Kidney (tissue), 14 donors: ENCODE measurements around the gene ZNF618. TPM values are rescaled to one million over a fixed set of nuclear protein-coding genes. Genes with fewer than 3 reads are reported as not detected.

Experiments
- DNase-seq, 5 donors: peaks; one replicate each; pipeline ENCODE4 v3.0.0-alpha.2; 2013 to 2020
- FAIRE-seq: peaks from 2 replicates; lab custom pipeline; 2012; peaks lifted over from hg19 to GRCh38; lab: Jason Lieb, UNC
- H3K27ac ChIP-seq, 2 donors: one replicate each; pipeline ENCODE4 v1.7.0; 2013; ENCODE audit warnings: low read depth in 2 of 2, low read length in 2 of 2, inconsistent platforms in 1 of 2
- H3K27me3 ChIP-seq: one replicate; pipeline ENCODE4 v1.7.1; 2013; ENCODE audit warnings: low read length, inconsistent platforms; ENCODE audit not compliant: control insufficient read depth, insufficient read depth
- H3K36me3 ChIP-seq, 3 donors: one replicate each; pipeline versions ENCODE4 v1.7.0 to v1.7.1; 2013; ENCODE audit warnings: low read length in 3 of 3, control low read depth in 1 of 3, inconsistent platforms in 1 of 3; ENCODE audit not compliant: insufficient read depth in 3 of 3, control insufficient read depth in 2 of 3
- H3K4me1 ChIP-seq, 3 donors: one replicate each; pipeline versions ENCODE4 v1.7.0 to v1.7.1; 2013; ENCODE audit warnings: low read length in 3 of 3, inconsistent platforms in 1 of 3, low read depth in 1 of 3; ENCODE audit not compliant: control insufficient read depth in 2 of 3, insufficient read depth in 2 of 3
- H3K4me3 ChIP-seq, 3 donors: one replicate each; pipeline versions ENCODE4 v1.7.0 to v1.8.1; 2013; ENCODE audit warnings: low read length in 3 of 3, control low read depth in 1 of 3, inconsistent platforms in 1 of 3
- H3K9ac ChIP-seq, 3 donors: one replicate each; pipeline versions ENCODE4 v1.7.0 to v1.7.1; 2013; ENCODE audit warnings: low read length in 3 of 3, control low read depth in 1 of 3, inconsistent platforms in 1 of 3
- H3K9me3 ChIP-seq, 3 donors: one replicate each; pipeline versions ENCODE4 v1.7.0 to v1.7.1; 2013; ENCODE audit warnings: low read length in 3 of 3, control low read depth in 1 of 3, inconsistent platforms in 1 of 3; ENCODE audit not compliant: control insufficient read depth in 2 of 3, insufficient read depth in 1 of 3
- intact Hi-C: fragments of 100-400 bp; cut with DNase I; formaldehyde crosslinking; loops from one replicate; pipeline ENCODE4 v1.11.1; 2022
- polyA plus RNA-seq: library from polyadenylated mRNA; stranded (reverse); fragments of 350-450 nt; fragmentation: Illumina TruSeq; extraction: RNeasy Lipid Tissue Mini Kit (QIAGEN cat#74804); gene quantifications from one replicate; pipeline ENCODE4 v1.2.3, GENCODE V29; 2014; ENCODE audit warnings: low read depth, low replicate concordance; ENCODE audit not compliant: insufficient read depth
- total RNA-seq: library from RNA; stranded (reverse); fragmentation: NEBNext Ultra II Directional; extraction: Animal tissue kit (Norgen Biotek cat#: 25700); gene quantifications from one replicate; pipeline ENCODE4 v1.2.1, GENCODE V29; 2021
- TF ChIP-seq, protein P1 (sequence below): IDR thresholded peaks from 3 replicates; pipeline ENCODE4 v1.5.1; 2012; ENCODE audit warnings: mild to moderate bottlenecking, moderate library complexity, borderline replicate concordance; ENCODE audit not compliant: insufficient read depth; ENCODE audit errors: extremely low read depth
- donor health status: control.
- donor health status: control.
- donor health status: control.
- donor health status: control.
- donor health status: control.
- donor health status: DM: yes; HTN: yes; CAD: no.
- donor health status: Normal renal cell carcinoma (clear cell type).

ZNF618 gene
- total and polyA plus RNA-seq, 2 donors from 2014 or later: 5.6 to 31.9 TPM

DNA sequence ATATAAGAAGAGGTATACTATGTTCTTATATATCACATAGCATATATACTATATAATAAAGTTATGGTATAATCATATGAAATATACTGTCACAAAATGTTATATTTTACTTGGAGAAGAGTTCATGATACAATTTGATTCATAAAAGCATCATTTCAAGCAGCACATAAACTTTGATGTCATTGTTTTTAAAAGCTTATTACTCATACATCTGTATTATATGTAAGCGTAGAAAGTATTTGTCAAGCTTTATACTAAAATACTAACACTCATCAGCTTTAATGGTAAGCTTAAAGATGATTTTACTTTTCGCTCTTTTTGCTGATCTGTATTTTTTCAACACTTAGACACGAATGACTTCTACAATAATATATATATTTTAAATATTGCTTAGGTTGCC is 34.0 kb upstream of the ZNF618 start:
- TF ChIP-seq, protein P1, sequence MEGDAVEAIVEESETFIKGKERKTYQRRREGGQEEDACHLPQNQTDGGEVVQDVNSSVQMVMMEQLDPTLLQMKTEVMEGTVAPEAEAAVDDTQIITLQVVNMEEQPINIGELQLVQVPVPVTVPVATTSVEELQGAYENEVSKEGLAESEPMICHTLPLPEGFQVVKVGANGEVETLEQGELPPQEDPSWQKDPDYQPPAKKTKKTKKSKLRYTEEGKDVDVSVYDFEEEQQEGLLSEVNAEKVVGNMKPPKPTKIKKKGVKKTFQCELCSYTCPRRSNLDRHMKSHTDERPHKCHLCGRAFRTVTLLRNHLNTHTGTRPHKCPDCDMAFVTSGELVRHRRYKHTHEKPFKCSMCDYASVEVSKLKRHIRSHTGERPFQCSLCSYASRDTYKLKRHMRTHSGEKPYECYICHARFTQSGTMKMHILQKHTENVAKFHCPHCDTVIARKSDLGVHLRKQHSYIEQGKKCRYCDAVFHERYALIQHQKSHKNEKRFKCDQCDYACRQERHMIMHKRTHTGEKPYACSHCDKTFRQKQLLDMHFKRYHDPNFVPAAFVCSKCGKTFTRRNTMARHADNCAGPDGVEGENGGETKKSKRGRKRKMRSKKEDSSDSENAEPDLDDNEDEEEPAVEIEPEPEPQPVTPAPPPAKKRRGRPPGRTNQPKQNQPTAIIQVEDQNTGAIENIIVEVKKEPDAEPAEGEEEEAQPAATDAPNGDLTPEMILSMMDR: no peak
- intact Hi-C loops: no loop called here
- H3K4me3 ChIP-seq: no peak overlapping the region
- no peaks in the 10 kb centered on the region for H3K36me3 ChIP-seq
- H3K4me1 ChIP-seq: no peaks in the 10 kb centered on the region
- H3K27me3 ChIP-seq: no peaks in the 10 kb centered on the region
- no peak for DNase-seq
- FAIRE-seq: peak; percentile 55
- no peaks in the 10 kb centered on the region for H3K9me3 ChIP-seq
- no peak overlapping the region for H3K27ac ChIP-seq
- H3K9ac ChIP-seq: no peak overlapping the region

DNA sequence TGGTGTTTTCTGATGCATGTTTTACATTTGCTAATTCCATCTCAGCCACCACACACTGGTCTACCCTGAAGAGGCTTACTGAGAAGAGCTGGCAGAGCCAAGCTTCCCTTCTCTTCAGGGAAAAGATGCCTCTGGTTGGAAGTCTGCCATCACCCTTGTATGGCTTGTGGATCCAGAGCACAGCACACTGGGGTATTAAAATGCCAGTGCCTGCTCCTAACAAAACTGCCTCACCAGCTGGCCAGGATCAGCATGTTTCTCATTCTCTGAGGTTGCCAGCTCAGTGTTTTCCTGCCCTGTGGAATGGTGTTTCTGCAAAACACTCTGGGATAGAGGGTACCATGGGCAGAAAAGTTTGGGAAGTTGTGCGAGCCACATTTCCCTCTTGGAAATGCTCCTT is 31.6 kb upstream of the ZNF618 start:
- no peak overlapping the region for H3K9ac ChIP-seq
- no peaks in the 10 kb centered on the region for H3K4me1 ChIP-seq
- intact Hi-C loops: no loop called here

DNA sequence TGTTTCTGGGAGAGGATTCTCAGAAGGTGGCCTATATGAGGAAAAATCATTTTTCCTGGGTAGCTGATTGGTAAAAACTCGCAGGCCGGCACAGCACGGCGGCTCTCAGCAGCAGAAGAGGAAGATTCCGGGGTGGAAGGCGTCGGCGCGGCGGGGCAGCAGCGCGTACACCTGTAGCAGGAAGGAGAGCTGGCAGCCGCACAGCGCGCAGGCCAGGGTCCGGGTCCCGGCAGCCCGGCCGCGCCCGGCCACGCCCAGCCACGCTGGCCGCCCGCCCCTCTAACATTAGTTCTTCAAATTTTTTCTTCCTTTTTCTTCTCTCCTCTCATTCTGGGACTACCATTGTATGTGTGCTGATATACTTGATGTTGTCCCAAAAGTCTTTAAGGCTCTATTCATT is 24.8 kb upstream of the ZNF618 start:
- Histone ChIP-seq H3K9me3 (no peaks in the 10 kb centered on the region), H3K4me3 (no peak overlapping the region), H3K27me3 (no peaks in the 10 kb centered on the region), H3K36me3 (no peaks in the 10 kb centered on the region), H3K27ac (no peak overlapping the region), H3K9ac (no peak overlapping the region), H3K4me1 (peaks cover 0 to 3% (median 0%) of the 10 kb centered on the region in 3 donors)
- TF ChIP-seq, protein P1: no peak
- intact Hi-C loops: no loop called here
- no peak for FAIRE-seq
- no peak for DNase-seq

More for the DNA sequence above, 31.6 kb upstream of the ZNF618 start:
- DNase-seq (no peak), FAIRE-seq (no peak)
- TF ChIP-seq, protein P1: no peak
- H3K36me3 ChIP-seq: no peaks in the 10 kb centered on the region
- no peak overlapping the region for H3K27ac ChIP-seq
- H3K4me3 ChIP-seq: no peak overlapping the region
- no peaks in the 10 kb centered on the region for H3K9me3 ChIP-seq
- H3K27me3 ChIP-seq: no peaks in the 10 kb centered on the region

DNA sequence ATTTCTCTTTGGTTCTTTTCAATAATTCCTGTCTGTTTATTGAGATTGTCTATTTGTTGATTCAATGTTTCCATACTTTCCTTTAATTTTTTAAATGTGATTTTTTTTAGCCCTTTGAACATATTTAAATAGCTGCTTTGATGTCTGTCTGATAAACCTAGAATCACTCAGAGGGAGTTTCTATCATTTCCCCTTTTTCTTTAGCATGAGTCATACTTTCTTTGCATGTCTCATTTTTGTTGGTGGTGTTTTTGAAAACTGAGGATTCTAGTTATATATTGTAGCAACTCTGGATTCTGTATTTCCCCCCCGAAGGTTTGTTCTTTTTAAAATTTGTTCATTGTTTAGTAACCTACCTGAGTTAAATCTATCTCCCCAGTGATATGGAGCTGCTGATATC is 24.2 kb upstream of the ZNF618 start:
- Histone ChIP-seq H3K27ac (no peak overlapping the region), H3K4me3 (no peak overlapping the region), H3K27me3 (no peaks in the 10 kb centered on the region), H3K4me1 (peaks cover 0 to 3% (median 0%) of the 10 kb centered on the region in 3 donors), H3K9ac (no peak overlapping the region), H3K36me3 (no peaks in the 10 kb centered on the region), H3K9me3 (no peaks in the 10 kb centered on the region)
- DNase-seq: no peak
- intact Hi-C loops: no loop called here
- TF ChIP-seq, protein P1: no peak
- FAIRE-seq: no peak
